ENCODE results near the gene MST1R.

DNA sequence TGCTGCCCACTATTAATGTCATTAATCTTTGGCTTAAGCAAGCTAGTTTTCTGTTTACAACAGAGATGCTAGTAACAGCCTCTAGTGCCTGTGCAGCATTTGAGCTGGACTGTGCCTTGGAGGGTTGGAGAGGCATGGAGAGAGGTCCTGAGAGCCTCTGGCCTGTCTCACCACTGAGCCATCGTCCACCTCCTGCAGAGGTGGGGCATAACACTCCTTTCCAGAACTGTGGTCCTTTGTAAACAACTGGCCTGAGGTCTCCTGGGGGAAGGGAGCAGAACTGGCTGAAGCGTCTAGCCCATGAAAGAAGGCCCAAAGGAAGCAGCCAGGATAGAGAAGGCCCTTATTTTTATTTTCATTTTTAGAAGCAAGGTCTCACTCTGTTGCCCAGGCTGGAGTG is 24.0 kb downstream of the MST1R start:
- no peak for TF ChIP-seq POLR2A (IDR thresholded peaks at IDR 0.05; ENCODE audit: low read length)
- TF ChIP-seq GATA1 (IDR thresholded peaks at IDR 0.05; ENCODE audit: low read depth, low read length): no peak

Data from erythroblast (primary cell).